OCI-LY1 (cell line): ENCODE data around the gene KRTCAP2.
"Not testable (repeated sequence)": the region's sequence is repeated elsewhere in the genome, so short reads cannot be mapped to it uniquely, and the experiment has no call there.

Source experiments
- H2AFZ ChIP-seq: fragments of 200-600 bp; sonication (generic), shearing (Covaris generic); 2 replicates; pipeline ENCODE4 v1.6.0; 2014; ENCODE audit warnings: antibody characterized with exemption, mild to moderate bottlenecking, low read length
- H3F3A ChIP-seq: fragments of 200-600 bp; sonication (generic), shearing (Covaris generic); 2 replicates; pipeline ENCODE4 v1.6.0; 2014; ENCODE audit warnings: mild to moderate bottlenecking, antibody characterized with exemption, low read length, moderate library complexity; ENCODE audit not compliant: insufficient read depth
- H3K27ac ChIP-seq: fragments of 200-600 bp; sonication (generic); 2 replicates; pipeline ENCODE4 v1.5.1; 2014; ENCODE audit warnings: low read length, mixed run types, mild to moderate bottlenecking, low read depth; ENCODE audit not compliant: poor library complexity, severe bottlenecking
- H3K27me3 ChIP-seq: fragments of 200-600 bp; sonication (generic); 2 replicates; pipeline ENCODE4 v1.6.0; 2014; ENCODE audit warnings: antibody characterized with exemption, mild to moderate bottlenecking, low read length, moderate library complexity; ENCODE audit not compliant: insufficient read depth
- H3K36me3 ChIP-seq: fragments of 200-600 bp; sonication (generic); 2 replicates; pipeline ENCODE4 v1.6.1; 2014; ENCODE audit warnings: mild to moderate bottlenecking, antibody characterized with exemption, low read length, moderate library complexity, mixed read lengths; ENCODE audit not compliant: insufficient read depth
- H3K4me1 ChIP-seq: fragments of 200-600 bp; sonication (generic); 2 replicates; pipeline ENCODE4 v1.5.1; 2014; ENCODE audit warnings: mild to moderate bottlenecking, low read length, moderate library complexity; ENCODE audit not compliant: insufficient read depth, severe bottlenecking
- H3K4me2 ChIP-seq: fragments of 200-600 bp; sonication (generic), shearing (Covaris generic); 2 replicates; pipeline ENCODE4 v1.6.1; 2014; ENCODE audit warnings: low read length
- H3K4me3 ChIP-seq: fragments of 200-600 bp; sonication (generic); 2 replicates; pipeline ENCODE4 v1.5.1; 2014; ENCODE audit warnings: low read length, low read depth, mild to moderate bottlenecking, mixed read lengths; ENCODE audit not compliant: poor library complexity, severe bottlenecking
- H3K79me2 ChIP-seq: fragments of 200-600 bp; shearing (Covaris generic); 2 replicates; pipeline ENCODE4 v1.6.1; 2016; ENCODE audit warnings: mixed run types, low read length, mixed read lengths; ENCODE audit not compliant: insufficient read depth
- H3K9ac ChIP-seq: fragments of 200-600 bp; sonication (generic), shearing (Covaris generic); 2 replicates; pipeline ENCODE4 v1.6.1; 2014; ENCODE audit warnings: mild to moderate bottlenecking, low read length, mixed read lengths
- H3K9me2 ChIP-seq: fragments of 200-600 bp; sonication (generic), shearing (Covaris generic); 2 replicates; pipeline ENCODE4 v1.6.1; 2014; ENCODE audit warnings: low read depth, mild to moderate bottlenecking, low read length, mixed read lengths
- H3K9me3 ChIP-seq: fragments of 200-600 bp; shearing (Covaris generic); 2 replicates; pipeline ENCODE4 v1.6.1; 2014; ENCODE audit warnings: low read length, mixed read lengths
- H4K20me1 ChIP-seq: fragments of 200-600 bp; sonication (generic), shearing (Covaris generic); 2 replicates; pipeline ENCODE4 v1.6.0; 2016; ENCODE audit warnings: mild to moderate bottlenecking, low read length; ENCODE audit not compliant: insufficient read depth
- EZH2 ChIP-seq: fragments of 200-600 bp; sonication (generic), shearing (Covaris generic); IDR thresholded peaks from 2 replicates; pipeline ENCODE4 v1.8.0; 2017; ENCODE audit warnings: borderline replicate concordance, mixed run types, mild to moderate bottlenecking, antibody characterized with exemption, low read length, moderate library complexity, mixed read lengths
- TF ChIP-seq, protein P1 (sequence below): fragments of 200-600 bp; sonication (generic), shearing (Covaris generic); IDR thresholded peaks from 2 replicates; pipeline ENCODE4 v1.5.1; 2017; ENCODE audit warnings: mild to moderate bottlenecking, antibody characterized with exemption, low read length, moderate library complexity, mixed read lengths

KRTCAP2 gene

DNA sequence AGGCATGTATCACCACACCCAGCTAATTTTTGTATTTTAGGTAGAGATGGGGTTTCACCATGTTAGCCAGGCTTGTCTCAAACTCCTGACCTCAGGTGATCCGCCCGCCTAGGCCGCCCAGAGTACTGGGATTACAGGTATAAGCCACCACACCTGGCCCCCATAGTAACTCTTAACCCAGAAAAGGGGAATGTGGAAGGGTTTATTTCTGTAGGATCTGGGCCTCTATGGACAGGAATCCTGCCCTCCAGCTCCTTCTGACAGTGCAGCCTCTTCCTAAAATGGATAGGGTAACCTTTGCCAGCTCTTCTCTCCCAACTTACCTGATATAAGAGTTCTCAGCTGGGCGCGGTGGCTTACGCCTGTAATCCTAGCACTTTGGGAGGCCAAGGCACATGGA is 10.5 kb downstream of the KRTCAP2 start:
- not testable (repeated sequence) for H3K4me1 ChIP-seq, H3K36me3 ChIP-seq, H3K79me2 ChIP-seq, H3K27ac ChIP-seq, H2AFZ ChIP-seq, H3K9ac ChIP-seq, H3K9me3 ChIP-seq, H3K9me2 ChIP-seq, H3F3A ChIP-seq, H3K4me3 ChIP-seq, H3K4me2 ChIP-seq, H3K27me3 ChIP-seq, H4K20me1 ChIP-seq

GRCh38 chr1:155160128-155160527 is 13.0 kb downstream of the KRTCAP2 start:
- Histone ChIP-seq H3K9me2 (no peaks in the 10 kb centered on the region), H3K9me3 (no peaks in the 10 kb centered on the region), H3K27ac (no peak overlapping the region)

DNA sequence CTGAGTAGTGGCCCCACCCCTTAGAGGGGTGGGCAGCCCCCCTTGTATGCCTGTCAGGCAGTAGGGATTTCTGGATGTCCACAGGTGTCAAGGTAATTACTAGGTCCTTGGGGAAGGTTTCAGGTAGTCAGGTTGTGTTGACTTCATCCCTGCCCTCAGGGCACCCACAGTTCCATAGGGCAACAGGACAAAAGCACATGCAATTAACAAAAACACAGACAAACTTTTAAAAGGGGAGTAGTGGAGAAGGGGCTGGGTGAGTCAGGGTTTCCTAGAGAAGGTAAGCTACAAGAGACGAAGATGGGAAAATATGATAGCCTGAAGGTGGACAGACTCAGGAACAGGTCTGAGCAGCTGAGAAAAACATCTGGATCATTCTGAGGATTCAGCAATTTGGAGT is 14.1 kb downstream of the KRTCAP2 start:
- no peaks in the 10 kb centered on the region for H3K79me2 ChIP-seq

More at GRCh38 chr1:155160128-155160527, 13.0 kb downstream of the KRTCAP2 start:
- H3K79me2 ChIP-seq: no peaks in the 10 kb centered on the region
- TF ChIP-seq, protein P1, sequence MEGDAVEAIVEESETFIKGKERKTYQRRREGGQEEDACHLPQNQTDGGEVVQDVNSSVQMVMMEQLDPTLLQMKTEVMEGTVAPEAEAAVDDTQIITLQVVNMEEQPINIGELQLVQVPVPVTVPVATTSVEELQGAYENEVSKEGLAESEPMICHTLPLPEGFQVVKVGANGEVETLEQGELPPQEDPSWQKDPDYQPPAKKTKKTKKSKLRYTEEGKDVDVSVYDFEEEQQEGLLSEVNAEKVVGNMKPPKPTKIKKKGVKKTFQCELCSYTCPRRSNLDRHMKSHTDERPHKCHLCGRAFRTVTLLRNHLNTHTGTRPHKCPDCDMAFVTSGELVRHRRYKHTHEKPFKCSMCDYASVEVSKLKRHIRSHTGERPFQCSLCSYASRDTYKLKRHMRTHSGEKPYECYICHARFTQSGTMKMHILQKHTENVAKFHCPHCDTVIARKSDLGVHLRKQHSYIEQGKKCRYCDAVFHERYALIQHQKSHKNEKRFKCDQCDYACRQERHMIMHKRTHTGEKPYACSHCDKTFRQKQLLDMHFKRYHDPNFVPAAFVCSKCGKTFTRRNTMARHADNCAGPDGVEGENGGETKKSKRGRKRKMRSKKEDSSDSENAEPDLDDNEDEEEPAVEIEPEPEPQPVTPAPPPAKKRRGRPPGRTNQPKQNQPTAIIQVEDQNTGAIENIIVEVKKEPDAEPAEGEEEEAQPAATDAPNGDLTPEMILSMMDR: no peak
- no peaks in the 10 kb centered on the region for H3K36me3 ChIP-seq
- no peaks in the 10 kb centered on the region for H4K20me1 ChIP-seq
- no peak overlapping the region for H3K4me2 ChIP-seq
- H3K4me3 ChIP-seq: no peak overlapping the region
- H3K4me1 ChIP-seq: no peaks in the 10 kb centered on the region
- H2AFZ ChIP-seq: no peak overlapping the region
- H3K27me3 ChIP-seq: no peaks in the 10 kb centered on the region; the same call in 1 of the 2 replicates
- H3F3A ChIP-seq: no peaks in the 10 kb centered on the region
- H3K9ac ChIP-seq: no peak overlapping the region

DNA sequence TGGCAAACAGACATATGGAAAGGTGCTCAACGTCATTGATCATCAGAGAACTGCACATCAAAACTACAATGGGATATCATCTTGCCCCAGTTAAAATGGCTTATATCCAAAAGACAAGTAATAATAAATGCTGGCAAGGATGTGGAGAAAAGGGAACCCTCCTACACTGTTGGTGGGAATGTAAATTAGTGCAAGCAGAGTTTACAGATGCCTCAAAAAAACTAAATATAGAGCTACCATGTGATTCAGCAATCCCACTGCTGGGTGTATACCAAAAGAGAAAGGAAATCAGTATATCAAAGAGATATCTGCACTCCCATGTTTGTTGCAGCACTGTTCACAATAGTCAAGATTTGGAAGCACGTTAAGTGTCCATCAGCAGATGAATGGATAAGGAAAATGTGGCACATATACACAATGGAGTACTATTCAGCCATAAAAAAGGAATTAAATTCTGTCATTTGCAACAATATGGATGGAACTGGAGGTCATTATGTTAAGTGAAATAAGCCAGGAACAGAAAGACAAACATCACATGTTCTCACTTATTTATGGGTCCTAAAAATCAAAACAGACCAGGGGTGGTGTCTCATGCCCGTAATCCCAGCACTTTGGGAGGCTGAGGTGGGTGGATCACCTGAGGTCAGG is 17.0 kb downstream of the KRTCAP2 start:
- H3K4me3 ChIP-seq, H3K4me2 ChIP-seq, H3K9ac ChIP-seq, H4K20me1 ChIP-seq, H3F3A ChIP-seq, H2AFZ ChIP-seq, H3K9me2 ChIP-seq, H3K27me3 ChIP-seq, H3K9me3 ChIP-seq, H3K36me3 ChIP-seq, H3K4me1 ChIP-seq, H3K79me2 ChIP-seq, H3K27ac ChIP-seq: not testable (repeated sequence)

More for the DNA sequence above, 14.1 kb downstream of the KRTCAP2 start:
- Histone ChIP-seq H3K4me2 (no peak overlapping the region), H4K20me1 (no peaks in the 10 kb centered on the region), H3K4me1 (no peaks in the 10 kb centered on the region), H2AFZ (no peak overlapping the region), H3K36me3 (no peaks in the 10 kb centered on the region), H3K27ac (no peak overlapping the region), H3K4me3 (no peak overlapping the region), H3F3A (no peaks in the 10 kb centered on the region), H3K9ac (no peak overlapping the region), H3K9me2 (no peaks in the 10 kb centered on the region), H3K27me3 (no peaks in the 10 kb centered on the region; the same call in 1 of the 2 replicates), H3K9me3 (no peaks in the 10 kb centered on the region)
- no peak for TF ChIP-seq EZH2
- TF ChIP-seq, protein P1: no peak
